HepG2 (cell line): Measurements from ENCODE around the gene FAM169A. TPM values are rescaled to one million over a fixed set of nuclear protein-coding genes. Genes with fewer than 3 reads are reported as not detected.
A peak's percentile ranks its signal among the peaks of the same experiment; 100 is the strongest.

Experiments used
- ATAC-seq: fragments of 200-7000 bp; cut with Tn5 transposase; 3 replicates; pipeline ENCODE4 v1.9.1; 2020; ENCODE audit warnings: mild to moderate bottlenecking, moderate library complexity
- BruUV-seq: library from RNA; stranded (reverse); fragments of 400-500 nt; replicated peaks from 2 replicates; lab custom pipeline; 2021; lab: Mats Ljungman, UMichigan
- CTCF ChIA-PET: fragments of 300-600 bp; formaldehyde crosslinking; extraction: SDS; loops from one replicate; lab custom pipeline; 2021; ENCODE audit warnings: low total read pairs, inconsistent platforms, low intra/inter-chr PET ratio; lab: Yijun Ruan, JAX
- POLR2A ChIA-PET: fragments of 350-600 bp; sonication (Branson Sonifier 250); formaldehyde crosslinking; loops from one replicate; lab custom pipeline; 2020; ENCODE audit warnings: antibody characterized with exemption, inconsistent platforms; lab: Yijun Ruan, JAX
- DNase-seq: peaks from one replicate; pipeline ENCODE4 v3.0.0-alpha.2; 2015; ENCODE audit warnings: low spot score
- FAIRE-seq: peaks from 3 replicates; lab custom pipeline; 2011; peaks lifted over from hg19 to GRCh38; lab: Jason Lieb, UNC
- H2AFZ ChIP-seq: one replicate; pipeline ENCODE4 v1.6.1; 2011; ENCODE audit warnings: low read length, inconsistent platforms
- H3K27ac ChIP-seq: fragments of 300-600 bp; 3 replicates; pipeline ENCODE4 v1.8.0; 2011; ENCODE audit warnings: mixed run types, mild to moderate bottlenecking, mixed read lengths, low read length, inconsistent platforms; ENCODE audit not compliant: insufficient read depth; ENCODE audit errors: extremely low read length
- H3K27me3 ChIP-seq, 2 experiments: fragments of 200-600 bp in 1 of 2; 2 replicates in 1 of 2; 3 replicates in 1 of 2; pipeline versions ENCODE4 v1.6.0 to v1.8.0; 2011; ENCODE audit warnings: low read length in 2 of 2, mild to moderate bottlenecking in 2 of 2, moderate library complexity in 2 of 2, inconsistent platforms in 1 of 2; ENCODE audit not compliant: insufficient read depth in 2 of 2, control insufficient read depth in 1 of 2
- H3K36me3 ChIP-seq, 2 experiments: fragments of 200-600 bp in 1 of 2; replicated peaks in 1 of 2; 2 replicates in 1 of 2; 3 replicates in 1 of 2; pipeline versions ENCODE4 v1.5.1 to v1.8.0; 2011; ENCODE audit warnings: low read length in 2 of 2, inconsistent platforms in 1 of 2; ENCODE audit not compliant: insufficient read depth in 2 of 2, control insufficient read depth in 1 of 2
- H3K4me1 ChIP-seq: 2 replicates; pipeline ENCODE4 v1.5.1; 2012; ENCODE audit warnings: low read length, inconsistent platforms; ENCODE audit not compliant: insufficient read depth
- H3K4me2 ChIP-seq: 2 replicates; pipeline ENCODE4 v1.6.0; 2011; ENCODE audit warnings: low read depth, low read length, inconsistent platforms
- H3K4me3 ChIP-seq, 3 experiments: fragments of 200-600 bp in 1 of 3; sonication (generic), shearing (Covaris generic) in 1 of 3; replicated peaks in 1 of 3; 2 replicates each; pipeline ENCODE4 v1.5.1; 2011 to 2016; ENCODE audit warnings: low read length in 3 of 3, inconsistent platforms in 2 of 3, low read depth in 2 of 3, mild to moderate bottlenecking in 2 of 3, control low read depth in 1 of 3, mixed read lengths in 1 of 3; ENCODE audit not compliant: insufficient read depth in 1 of 3
- H3K79me2 ChIP-seq: one replicate; pipeline ENCODE4 v1.6.1; 2011; ENCODE audit warnings: low read length, inconsistent platforms; ENCODE audit not compliant: insufficient read depth
- H3K9ac ChIP-seq: 2 replicates; pipeline ENCODE4 v1.6.0; 2011; ENCODE audit warnings: mild to moderate bottlenecking, low read depth, low read length, inconsistent platforms; ENCODE audit not compliant: insufficient read depth
- H3K9me3 ChIP-seq: 2 replicates; pipeline ENCODE4 v1.5.1; 2012; ENCODE audit warnings: mild to moderate bottlenecking, low read length
- H4K20me1 ChIP-seq: 2 replicates; pipeline ENCODE4 v1.6.0; 2011; ENCODE audit warnings: inconsistent platforms, mild to moderate bottlenecking, low read length, moderate library complexity; ENCODE audit not compliant: insufficient read depth
- ATF7 ChIP-seq, 2 experiments: fragments of 450-650 bp in 1 of 2; sonication (generic) in 1 of 2; formaldehyde crosslinking in 1 of 2; IDR thresholded peaks; 2 replicates each; pipeline versions ENCODE4 v1.4.0 to v1.6.1; 2016 to 2020; ENCODE audit warnings: antibody characterized with exemption in 1 of 2, mild to moderate bottlenecking in 1 of 2, missing genetic modification reagents in 1 of 2
- ATM ChIP-seq: fragments of 450-650 bp; IDR thresholded peaks from 2 replicates; pipeline ENCODE4 v1.7.1; 2017; ENCODE audit warnings: mild to moderate bottlenecking, borderline replicate concordance
- KLF15 ChIP-seq: sonication (generic); formaldehyde crosslinking; IDR thresholded peaks from 2 replicates; pipeline ENCODE4 v1.8.1; 2023; ENCODE audit warnings: borderline replicate concordance, mild to moderate bottlenecking, inconsistent platforms, missing genetic modification reagents, mixed read lengths
- MAFF ChIP-seq: IDR thresholded peaks from 2 replicates; pipeline ENCODE4 v1.6.1; 2011; ENCODE audit warnings: low read depth, low read length, improper control_type of control experiment
- MAFK ChIP-seq, 2 experiments: IDR thresholded peaks in 1 of 2; conservative IDR thresholded peaks in 1 of 2; 2 replicates each; pipeline ENCODE4 v1.6.1; 2011; ENCODE audit warnings: improper control_type of control experiment in 2 of 2, low read length in 2 of 2
- NFATC3 ChIP-seq: sonication (generic); formaldehyde crosslinking; IDR thresholded peaks from 2 replicates; pipeline ENCODE4 v1.5.1; 2020; ENCODE audit warnings: mild to moderate bottlenecking, missing genetic modification reagents
- NFE2L2 ChIP-seq: fragments of 150-350 bp; IDR thresholded peaks from 2 replicates; pipeline ENCODE4 v1.6.1; 2014; ENCODE audit warnings: low read length
- PAX8 ChIP-seq: sonication (generic); formaldehyde crosslinking; IDR thresholded peaks from 2 replicates; pipeline ENCODE4 v1.8.0; 2022; ENCODE audit warnings: mild to moderate bottlenecking, missing genetic modification reagents, borderline replicate concordance
- POLR2G ChIP-seq: fragments of 200-400 bp; formaldehyde crosslinking; IDR thresholded peaks from 2 replicates; pipeline ENCODE4 v1.6.1; 2018; ENCODE audit warnings: mild to moderate bottlenecking, low read depth, low read length, moderate library complexity
- RFX5 ChIP-seq: IDR thresholded peaks from 2 replicates; pipeline ENCODE4 v1.6.1; 2011; ENCODE audit warnings: low read depth, low read length, improper control_type of control experiment
- SKI ChIP-seq: fragments of 450-650 bp; IDR thresholded peaks from one replicate; pipeline ENCODE4 v1.6.1; 2018; ENCODE audit warnings: mild to moderate bottlenecking; ENCODE audit not compliant: partially characterized antibody
- SYNCRIP ChIP-seq: fragments of 200-400 bp; formaldehyde crosslinking; IDR thresholded peaks from 2 replicates; pipeline ENCODE4 v1.6.1; 2018; ENCODE audit warnings: mild to moderate bottlenecking, low read depth, low read length; ENCODE audit not compliant: insufficient read depth
- ZBTB1 ChIP-seq: sonication (generic); formaldehyde crosslinking; IDR thresholded peaks from 2 replicates; pipeline ENCODE4 v1.4.0; 2020; ENCODE audit warnings: missing genetic modification reagents, borderline replicate concordance
- ZFP36L1 ChIP-seq: sonication (generic); formaldehyde crosslinking; IDR thresholded peaks from 2 replicates; pipeline ENCODE4 v1.8.0; 2022; ENCODE audit warnings: mild to moderate bottlenecking, missing genetic modification reagents, moderate library complexity
- ZNF160 ChIP-seq: sonication (generic); formaldehyde crosslinking; IDR thresholded peaks from 2 replicates; pipeline ENCODE4 v1.8.0; 2022; ENCODE audit warnings: mild to moderate bottlenecking, inconsistent platforms, missing genetic modification reagents
- ZNF354B ChIP-seq: sonication (generic); formaldehyde crosslinking; IDR thresholded peaks from 2 replicates; pipeline ENCODE4 v1.8.0; 2022; ENCODE audit warnings: mild to moderate bottlenecking, missing genetic modification reagents
- ZNF747 ChIP-seq: sonication (generic); formaldehyde crosslinking; IDR thresholded peaks from 2 replicates; pipeline ENCODE4 v1.8.1; 2023; ENCODE audit warnings: missing genetic modification reagents, mild to moderate bottlenecking, borderline replicate concordance
- ZNF782 ChIP-seq: sonication (generic); formaldehyde crosslinking; IDR thresholded peaks from 2 replicates; pipeline ENCODE4 v1.4.0; 2020; ENCODE audit warnings: missing genetic modification reagents, mild to moderate bottlenecking, borderline replicate concordance
- WGBS: methylation state at CpG from one replicate; pipeline ENCODE4 v1.1.6; 2017; ENCODE audit warnings: low lambda C conversion rate; 5-methylcytosine and 5-hydroxymethylcytosine counted together
- in situ Hi-C: cut with HindIII; loops from 2 replicates; pipeline ENCODE4 v1.10.0; 2017; ENCODE audit warnings: low pct_unique_long_range_greater_than_20kb; ENCODE audit not compliant: extremely low pct_ligation_motif_present
- intact Hi-C: fragments of 100-400 bp; cut with micrococcal nuclease; formaldehyde crosslinking; loops from one replicate; pipeline ENCODE4 v1.10.0; 2022; ENCODE audit not compliant: unreplicated experiment
- polyA plus RNA-seq, 8 experiments: library from polyadenylated mRNA; depleted of rRNA in 3 of 8; stranded (reverse) in 7 of 8; unstranded in 1 of 8; fragments of >200 nt; fragmentation: Illumina TruSeq in 4 of 8; extraction: Trizol in 4 of 8; gene quantifications; 2 replicates each; pipeline versions ENCODE4 v1.2.1 to v1.2.3, GENCODE V29; 2011 to 2016; ENCODE audit warnings: low read depth in 4 of 8, missing spikeins in 1 of 8, mixed read lengths in 1 of 8; ENCODE audit not compliant: insufficient read depth in 1 of 8
- total RNA-seq, 5 experiments: library from RNA; depleted of rRNA; stranded (reverse); fragments of >200 nt; fragmentation: Illumina TruSeq; extraction: Trizol; gene quantifications; 2 replicates each; pipeline ENCODE4 v1.2.3, GENCODE V29; 2016; ENCODE audit warnings: low read depth in 1 of 5
- TF ChIP-seq, protein P1 (sequence below): sonication (generic); formaldehyde crosslinking; IDR thresholded peaks from 2 replicates; pipeline ENCODE4 v1.8.0; 2022; ENCODE audit warnings: missing genetic modification reagents, mild to moderate bottlenecking, inconsistent platforms, borderline replicate concordance
- TF ChIP-seq, protein P2 (sequence below): sonication (generic); formaldehyde crosslinking; IDR thresholded peaks from 2 replicates; pipeline ENCODE4 v1.4.0; 2020; ENCODE audit warnings: mild to moderate bottlenecking, missing genetic modification reagents
- TF ChIP-seq, protein P3 (sequence below): sonication (generic); formaldehyde crosslinking; IDR thresholded peaks from 2 replicates; pipeline ENCODE4 v1.8.0; 2022; ENCODE audit warnings: mild to moderate bottlenecking, missing genetic modification reagents, moderate library complexity

FAM169A gene
- total and polyA plus RNA-seq, 2 of the 13 experiments (the other 11 are each of a cell fraction or from before 2014, with no cell fraction given) = 21.1 to 110 TPM

DNA sequence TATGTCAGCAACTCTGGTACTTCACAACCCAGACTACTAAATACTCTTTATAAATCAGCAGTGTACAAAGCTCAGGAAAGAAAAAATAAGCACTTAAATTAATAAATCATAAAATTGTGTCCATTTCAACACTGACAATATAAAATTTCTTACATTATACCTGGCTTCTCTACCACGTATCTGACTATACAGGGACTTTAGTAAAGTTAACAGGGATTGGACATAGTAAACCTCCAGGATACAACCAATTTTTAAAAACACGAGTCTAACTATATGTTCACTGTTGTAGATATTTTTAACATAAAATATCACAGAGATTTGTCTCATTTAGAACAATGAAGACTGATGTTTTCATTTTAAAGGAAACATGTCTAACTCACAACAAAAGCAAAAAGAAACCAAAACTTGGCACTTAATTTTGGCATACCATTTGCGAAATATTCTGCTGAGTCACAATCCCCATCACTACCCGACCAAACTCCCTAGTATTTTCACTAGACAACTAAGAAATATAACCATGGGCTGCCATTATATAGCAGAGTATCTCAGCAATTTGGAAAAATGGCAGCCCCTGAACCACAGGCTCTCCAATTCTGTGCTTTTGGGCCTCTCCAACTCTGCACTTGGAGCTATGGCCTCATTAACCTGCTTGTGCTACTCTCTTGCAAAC is 14.4 kb downstream of the FAM169A start:
- H3K36me3 ChIP-seq = peaks cover 0 to 4% of the 10 kb centered on the region in 2 experiments; a peak in 1 of 5 replicates
- no peak overlapping the region for H2AFZ ChIP-seq
- no peak for ATAC-seq
- no peak for FAIRE-seq
- peaks cover 99% of the 10 kb centered on the region for H3K79me2 ChIP-seq
- WGBS = 76% methylated on average over 4 of the region's 4 CpGs
- peak overlapping the region; percentile 67 for H3K27ac ChIP-seq
- H3K27me3 ChIP-seq = no peaks in the 10 kb centered on the region
- intact Hi-C loops (no loop called here), in situ Hi-C loops (no loop called here)
- no peak overlapping the region for H3K4me3 ChIP-seq
- H3K4me1 ChIP-seq = peaks cover 85% of the 10 kb centered on the region
- H4K20me1 ChIP-seq = peaks cover 18% of the 10 kb centered on the region
- H3K9ac ChIP-seq = no peak overlapping the region; the same call in 1 of the 2 replicates
- H3K9me3 ChIP-seq = no peaks in the 10 kb centered on the region
- DNase-seq = no peak
- BruUV-seq = no TSS peak
- H3K4me2 ChIP-seq = no peak overlapping the region
- ChIA-PET CTCF (no interaction called here), POLR2A (interaction anchor here (0.8 to 1.7 kb wide), 2 partner anchors 16 to 65 kb away, joined by 4 to 6 read pairs; no protein-coding TSS in a partner anchor)
- TF ChIP-seq NFE2L2 = peak; percentile 87
- TF ChIP-seq MAFF = peak; percentile 38; the same call in 1 of the 2 replicates
- TF ChIP-seq MAFK (conservative IDR thresholded peaks at IDR 0.05 in 1 of 2, IDR thresholded peaks at IDR 0.05 in 1 of 2; ENCODE audit: low read length in 2 of 2) = peak; percentile 30; a peak in 1 of 4 replicates
- no peak for TF ChIP-seq ZNF782 (CRISPR knock-in tag)
- TF ChIP-seq NFATC3 (CRISPR knock-in tag) = no peak
- TF ChIP-seq ZNF354B (CRISPR knock-in tag) = no peak
- TF ChIP-seq, protein P1, sequence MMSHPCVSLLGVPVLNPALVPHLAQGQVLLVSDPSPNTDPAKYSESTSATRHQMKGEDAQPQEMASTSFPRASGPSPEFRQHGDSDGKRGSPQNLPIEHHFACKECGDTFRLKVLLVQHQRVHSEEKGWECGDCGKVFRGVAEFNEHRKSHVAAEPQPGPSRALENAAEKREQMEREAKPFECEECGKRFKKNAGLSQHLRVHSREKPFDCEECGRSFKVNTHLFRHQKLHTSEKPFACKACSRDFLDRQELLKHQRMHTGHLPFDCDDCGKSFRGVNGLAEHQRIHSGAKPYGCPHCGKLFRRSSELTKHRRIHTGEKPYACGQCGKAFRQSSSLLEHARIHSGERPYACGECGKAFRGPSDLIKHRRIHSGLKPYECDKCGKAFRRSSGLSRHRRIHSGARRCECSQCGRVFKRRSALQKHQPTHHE = no peak
- TF ChIP-seq POLR2G = 0 out of 2 replicates have a peak, but pooled peaks have one; percentile 22
- no peak for TF ChIP-seq RFX5
- TF ChIP-seq, protein P2, sequence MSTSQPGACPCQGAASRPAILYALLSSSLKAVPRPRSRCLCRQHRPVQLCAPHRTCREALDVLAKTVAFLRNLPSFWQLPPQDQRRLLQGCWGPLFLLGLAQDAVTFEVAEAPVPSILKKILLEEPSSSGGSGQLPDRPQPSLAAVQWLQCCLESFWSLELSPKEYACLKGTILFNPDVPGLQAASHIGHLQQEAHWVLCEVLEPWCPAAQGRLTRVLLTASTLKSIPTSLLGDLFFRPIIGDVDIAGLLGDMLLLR (CRISPR knock-in tag) = no peak
- TF ChIP-seq ZNF747 (CRISPR knock-in tag) = no peak
- no peak for TF ChIP-seq ZFP36L1 (CRISPR knock-in tag)
- TF ChIP-seq SKI = no peak
- TF ChIP-seq ATM = no peak
- no peak for TF ChIP-seq ATF7 (IDR thresholded peaks at IDR 0.05)
- no peak for TF ChIP-seq ATF7 (CRISPR knock-in tag; IDR thresholded peaks at IDR 0.05)
- TF ChIP-seq KLF15 (CRISPR knock-in tag) = no peak
- TF ChIP-seq, protein P3, sequence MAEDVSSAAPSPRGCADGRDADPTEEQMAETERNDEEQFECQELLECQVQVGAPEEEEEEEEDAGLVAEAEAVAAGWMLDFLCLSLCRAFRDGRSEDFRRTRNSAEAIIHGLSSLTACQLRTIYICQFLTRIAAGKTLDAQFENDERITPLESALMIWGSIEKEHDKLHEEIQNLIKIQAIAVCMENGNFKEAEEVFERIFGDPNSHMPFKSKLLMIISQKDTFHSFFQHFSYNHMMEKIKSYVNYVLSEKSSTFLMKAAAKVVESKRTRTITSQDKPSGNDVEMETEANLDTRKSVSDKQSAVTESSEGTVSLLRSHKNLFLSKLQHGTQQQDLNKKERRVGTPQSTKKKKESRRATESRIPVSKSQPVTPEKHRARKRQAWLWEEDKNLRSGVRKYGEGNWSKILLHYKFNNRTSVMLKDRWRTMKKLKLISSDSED = no peak
- no peak for TF ChIP-seq PAX8
- TF ChIP-seq ZBTB1 = no peak
- no peak for TF ChIP-seq ZNF160 (CRISPR knock-in tag)
- TF ChIP-seq SYNCRIP = no peak
